MM.1S (cell line): ENCODE measurements around the gene PROKR1.

ENCODE experiments used
- DNase-seq: peaks from one replicate; pipeline ENCODE4 v3.0.0-alpha.2; 2015
- H2AFZ ChIP-seq: fragments of 300-600 bp; sonication (generic); 2 replicates; pipeline ENCODE4 v1.6.0; 2016; ENCODE audit warnings: antibody characterized with exemption, low read length
- H3F3A ChIP-seq: fragments of 300-600 bp; sonication (generic); 2 replicates; pipeline ENCODE4 v1.6.1; 2016; ENCODE audit warnings: mild to moderate bottlenecking, antibody characterized with exemption, low read length, moderate library complexity, mixed read lengths; ENCODE audit not compliant: insufficient read depth
- H3K27ac ChIP-seq: fragments of 300-600 bp; sonication (generic); 2 replicates; pipeline ENCODE4 v1.5.1; 2016; ENCODE audit warnings: mild to moderate bottlenecking, low read length
- H3K27me3 ChIP-seq: fragments of 300-600 bp; sonication (generic); replicated peaks from 2 replicates; pipeline ENCODE4 v1.6.0; 2016; ENCODE audit warnings: low read length; ENCODE audit not compliant: insufficient read depth
- H3K36me3 ChIP-seq: fragments of 300-600 bp; sonication (generic); replicated peaks from 2 replicates; pipeline ENCODE4 v1.6.1; 2016; ENCODE audit warnings: mild to moderate bottlenecking, low read length, mixed read lengths; ENCODE audit not compliant: insufficient read depth
- H3K4me1 ChIP-seq: fragments of 300-600 bp; sonication (generic); 2 replicates; pipeline ENCODE4 v1.6.1; 2016; ENCODE audit warnings: low read length, mixed read lengths
- H3K4me2 ChIP-seq: fragments of 300-600 bp; sonication (generic); 2 replicates; pipeline ENCODE4 v1.6.0; 2016; ENCODE audit warnings: low read depth, low read length
- H3K4me3 ChIP-seq: fragments of 300-600 bp; sonication (generic); 2 replicates; pipeline ENCODE4 v1.5.1; 2016; ENCODE audit warnings: low read length, mixed read lengths
- H3K79me2 ChIP-seq: fragments of 300-600 bp; sonication (generic); 2 replicates; pipeline ENCODE4 v1.6.1; 2016; ENCODE audit warnings: mixed run types, low read length, mixed read lengths
- H3K9ac ChIP-seq: fragments of 300-600 bp; sonication (generic); 2 replicates; pipeline ENCODE4 v1.6.1; 2016; ENCODE audit warnings: low read length, mixed read lengths
- H3K9me2 ChIP-seq: fragments of 300-600 bp; sonication (generic); replicated peaks from 2 replicates; pipeline ENCODE4 v1.6.1; 2016; ENCODE audit warnings: mild to moderate bottlenecking, low read length, mixed read lengths; ENCODE audit not compliant: insufficient read depth
- H3K9me3 ChIP-seq: fragments of 300-600 bp; sonication (generic); replicated peaks from 2 replicates; pipeline ENCODE4 v1.6.1; 2016; ENCODE audit warnings: mild to moderate bottlenecking, low read length, mixed read lengths; ENCODE audit not compliant: insufficient read depth
- H4K20me1 ChIP-seq: fragments of 300-600 bp; sonication (generic); 2 replicates; pipeline ENCODE4 v1.6.1; 2016; ENCODE audit warnings: mild to moderate bottlenecking, low read length, moderate library complexity, mixed read lengths; ENCODE audit not compliant: insufficient read depth
- EZH2 ChIP-seq: fragments of 300-600 bp; sonication (generic); optimal IDR thresholded peaks from 2 replicates; pipeline ENCODE3; 2017; ENCODE audit warnings: low read depth, mild to moderate bottlenecking, antibody characterized with exemption, low read length, mixed read lengths
- EZH2phosphoT487 ChIP-seq: fragments of 300-600 bp; sonication (generic); IDR thresholded peaks from 2 replicates; pipeline ENCODE4 v1.6.1; 2018; ENCODE audit warnings: antibody characterized with exemption, low read length
- TF ChIP-seq, protein P1 (sequence below): fragments of 300-600 bp; sonication (generic); IDR thresholded peaks from 2 replicates; pipeline ENCODE4 v1.5.1; 2016; ENCODE audit warnings: antibody characterized with exemption, low read length, mixed read lengths

Gene PROKR1

DNA sequence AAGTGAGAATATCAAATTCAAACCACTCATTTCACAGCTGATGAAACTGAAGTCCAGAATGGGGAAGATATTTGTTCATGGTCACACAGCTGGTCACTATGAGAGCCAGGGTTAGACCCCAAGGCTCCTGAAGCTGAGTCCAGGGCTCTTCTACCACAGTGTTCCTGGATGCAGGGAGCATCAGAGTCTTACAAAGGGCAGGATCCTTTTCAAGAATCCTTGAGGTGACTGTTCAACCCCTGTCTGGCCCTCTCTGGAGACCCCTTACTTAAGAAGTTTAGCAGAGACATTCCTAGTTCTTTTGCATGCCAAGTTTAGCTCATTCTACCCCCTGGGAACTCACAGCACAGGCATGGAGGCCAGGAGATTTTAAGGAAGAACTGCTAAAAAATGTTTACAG, 15.7 kb downstream of the PROKR1 start:
- TF ChIP-seq, protein P1, sequence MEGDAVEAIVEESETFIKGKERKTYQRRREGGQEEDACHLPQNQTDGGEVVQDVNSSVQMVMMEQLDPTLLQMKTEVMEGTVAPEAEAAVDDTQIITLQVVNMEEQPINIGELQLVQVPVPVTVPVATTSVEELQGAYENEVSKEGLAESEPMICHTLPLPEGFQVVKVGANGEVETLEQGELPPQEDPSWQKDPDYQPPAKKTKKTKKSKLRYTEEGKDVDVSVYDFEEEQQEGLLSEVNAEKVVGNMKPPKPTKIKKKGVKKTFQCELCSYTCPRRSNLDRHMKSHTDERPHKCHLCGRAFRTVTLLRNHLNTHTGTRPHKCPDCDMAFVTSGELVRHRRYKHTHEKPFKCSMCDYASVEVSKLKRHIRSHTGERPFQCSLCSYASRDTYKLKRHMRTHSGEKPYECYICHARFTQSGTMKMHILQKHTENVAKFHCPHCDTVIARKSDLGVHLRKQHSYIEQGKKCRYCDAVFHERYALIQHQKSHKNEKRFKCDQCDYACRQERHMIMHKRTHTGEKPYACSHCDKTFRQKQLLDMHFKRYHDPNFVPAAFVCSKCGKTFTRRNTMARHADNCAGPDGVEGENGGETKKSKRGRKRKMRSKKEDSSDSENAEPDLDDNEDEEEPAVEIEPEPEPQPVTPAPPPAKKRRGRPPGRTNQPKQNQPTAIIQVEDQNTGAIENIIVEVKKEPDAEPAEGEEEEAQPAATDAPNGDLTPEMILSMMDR = no peak
- TF ChIP-seq EZH2 = no peak
- no peak for TF ChIP-seq EZH2phosphoT487
- H3K79me2 ChIP-seq = no peaks in the 10 kb centered on the region
- no peaks in the 10 kb centered on the region for H3F3A ChIP-seq
- no peak overlapping the region for H3K9ac ChIP-seq
- no peaks in the 10 kb centered on the region for H3K9me3 ChIP-seq
- H3K4me2 ChIP-seq = no peak overlapping the region
- no peaks in the 10 kb centered on the region for H3K27me3 ChIP-seq
- no peak overlapping the region for H3K4me3 ChIP-seq
- no peak overlapping the region for H3K27ac ChIP-seq
- no peaks in the 10 kb centered on the region for H4K20me1 ChIP-seq
- H2AFZ ChIP-seq = no peak overlapping the region
- no peaks in the 10 kb centered on the region for H3K36me3 ChIP-seq
- H3K4me1 ChIP-seq = no peaks in the 10 kb centered on the region
- DNase-seq = no peak
- H3K9me2 ChIP-seq = no peaks in the 10 kb centered on the region

DNA sequence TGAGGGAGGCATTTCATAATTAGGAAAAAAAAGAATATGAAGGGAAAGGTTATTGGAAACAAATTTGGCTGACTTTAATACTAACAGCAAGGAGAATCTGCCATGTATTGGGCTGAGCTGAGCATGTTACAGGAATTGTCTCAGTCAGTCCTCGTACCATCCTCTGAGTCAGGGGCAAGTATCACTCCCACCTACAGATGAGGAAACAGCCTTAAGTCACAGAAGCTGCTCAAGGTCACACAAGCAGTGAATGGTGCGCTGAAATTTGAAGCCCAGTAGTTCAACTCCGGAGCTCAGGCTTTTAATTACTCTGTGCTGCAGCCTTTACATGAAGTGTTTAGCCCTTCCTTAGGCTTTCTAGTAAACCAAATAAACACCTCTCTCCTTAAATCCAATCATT, 17.3 kb downstream of the PROKR1 start:
- Histone ChIP-seq H3K27me3 (no peaks in the 10 kb centered on the region), H4K20me1 (no peaks in the 10 kb centered on the region)
- TF ChIP-seq, protein P1 = no peak
- TF ChIP-seq EZH2phosphoT487 (no peak), EZH2 (no peak)

DNA sequence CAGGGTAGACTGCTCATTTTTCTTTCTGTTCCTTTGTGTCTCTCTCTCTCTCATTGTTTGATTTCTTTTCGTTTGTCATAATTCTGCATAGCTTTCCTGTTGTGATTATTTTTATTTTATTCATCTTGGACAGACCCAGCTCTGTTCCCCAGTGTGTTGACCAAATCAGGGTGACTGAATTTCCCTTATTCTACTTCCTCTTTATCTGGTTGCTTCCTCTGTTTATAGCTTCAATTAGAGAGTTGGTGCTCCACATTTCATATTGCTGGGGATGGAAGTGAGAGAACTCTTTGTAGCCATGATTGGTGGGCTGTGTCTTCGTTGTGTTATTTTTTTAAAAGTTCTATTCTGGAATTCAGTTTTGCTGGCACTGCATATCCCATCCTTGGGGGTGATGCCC, 19.1 kb downstream of the PROKR1 start:
- Histone ChIP-seq H3K4me1 (no peaks in the 10 kb centered on the region; the same call in 1 of the 2 replicates), H3K36me3 (no peaks in the 10 kb centered on the region), H2AFZ (no peak overlapping the region), H3K9me3 (no peaks in the 10 kb centered on the region), H4K20me1 (no peaks in the 10 kb centered on the region), H3K4me3 (no peak overlapping the region), H3K27ac (no peak overlapping the region), H3K9ac (no peak overlapping the region), H3K4me2 (no peak overlapping the region), H3F3A (no peaks in the 10 kb centered on the region), H3K27me3 (no peaks in the 10 kb centered on the region), H3K79me2 (no peaks in the 10 kb centered on the region), H3K9me2 (no peaks in the 10 kb centered on the region)
- TF ChIP-seq, protein P1 = no peak
- TF ChIP-seq EZH2 (no peak), EZH2phosphoT487 (no peak)
- DNase-seq = no peak

More for the DNA sequence above, 17.3 kb downstream of the PROKR1 start:
- no peaks in the 10 kb centered on the region for H3K9me3 ChIP-seq
- H3K79me2 ChIP-seq = no peaks in the 10 kb centered on the region
- H3K27ac ChIP-seq = no peak overlapping the region
- H2AFZ ChIP-seq = no peak overlapping the region
- no peak overlapping the region for H3K4me2 ChIP-seq
- no peaks in the 10 kb centered on the region for H3K36me3 ChIP-seq
- no peaks in the 10 kb centered on the region for H3K9me2 ChIP-seq
- H3K4me3 ChIP-seq = no peak overlapping the region
- no peak overlapping the region for H3K9ac ChIP-seq
- no peak for DNase-seq
- no peaks in the 10 kb centered on the region for H3K4me1 ChIP-seq
- H3F3A ChIP-seq = no peaks in the 10 kb centered on the region
